ENCODE measurements around the gene WFDC9. TPM values are rescaled to one million over a fixed set of nuclear protein-coding genes. Genes with fewer than 3 reads are reported as not detected.
"Not testable (repeated sequence)": the region's sequence is repeated elsewhere in the genome, so short reads cannot be mapped to it uniquely, and the experiment has no call there.

WFDC9 gene
- total and polyA plus RNA-seq, 7 donors, result not detected

- intact Hi-C loops (cut with DNase I), result no loop called here
- no peak overlapping the region for H3K4me3 ChIP-seq
- no peaks in the 10 kb centered on the region for H3K27me3 ChIP-seq
- H3K4me1 ChIP-seq, result no peaks in the 10 kb centered on the region
- H3K9me3 ChIP-seq, result no peaks in the 10 kb centered on the region
- DNase-seq, result no peak
- TF ChIP-seq CTCF (IDR thresholded peaks at IDR 0.05), result no peak
- TF ChIP-seq POLR2AphosphoS5 (IDR thresholded peaks at IDR 0.05), result no peak
- TF ChIP-seq POLR2A (IDR thresholded peaks at IDR 0.05), result no peak
- no peak for TF ChIP-seq EP300 (IDR thresholded peaks at IDR 0.05)
- no peaks in the 10 kb centered on the region for H3K36me3 ChIP-seq
- no peak overlapping the region for H3K27ac ChIP-seq
- WGBS, 2 donors, result 82 to 88% methylated on average over 6 of the region's 6 CpGs
Observed at GRCh38 chr20:45649312-45649863, 18.3 kb upstream of the WFDC9 start.

- H3K9me3 ChIP-seq, result no peaks in the 10 kb centered on the region
- 81 to 85% methylated on average over 1 of the region's 1 CpG for WGBS, 2 donors
- no peak overlapping the region for H3K27ac ChIP-seq
- intact Hi-C loops (cut with DNase I), result no loop called here
- H3K27me3 ChIP-seq, result no peaks in the 10 kb centered on the region
- H3K4me3 ChIP-seq, result no peak overlapping the region
- DNase-seq, result no peak
- H3K4me1 ChIP-seq, result no peaks in the 10 kb centered on the region
- no peaks in the 10 kb centered on the region for H3K36me3 ChIP-seq
- TF ChIP-seq EP300 (IDR thresholded peaks at IDR 0.05), result no peak
- TF ChIP-seq CTCF (IDR thresholded peaks at IDR 0.05), result no peak
- TF ChIP-seq POLR2AphosphoS5 (IDR thresholded peaks at IDR 0.05), result no peak
- no peak for TF ChIP-seq POLR2A (IDR thresholded peaks at IDR 0.05)
Observed at GRCh38 chr20:45647441-45648050, 16.5 kb upstream of the WFDC9 start.

DNA sequence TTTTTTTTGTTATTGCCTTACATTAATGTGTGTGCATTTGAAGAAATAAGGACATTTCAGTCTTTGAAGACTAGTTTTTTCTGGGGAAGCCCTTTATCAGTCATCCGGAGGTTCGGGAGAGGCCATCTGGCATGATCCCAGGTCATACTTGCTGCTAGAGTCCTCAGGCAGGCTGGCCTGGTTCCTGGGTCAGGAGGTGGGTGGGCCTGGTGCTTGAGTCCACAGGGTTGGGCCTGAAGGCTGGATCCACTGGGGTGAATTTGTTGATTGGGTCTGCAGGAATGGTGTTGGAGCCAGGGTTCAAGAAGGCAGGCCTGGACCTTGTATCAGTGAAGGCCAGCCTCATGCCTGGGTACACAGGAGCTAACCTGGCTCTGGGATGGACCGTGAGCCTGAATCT lies 15.8 kb upstream of the WFDC9 start:
- no peaks in the 10 kb centered on the region for H3K27me3 ChIP-seq
- intact Hi-C loops (cut with DNase I), result no loop called here
- TF ChIP-seq CTCF (IDR thresholded peaks at IDR 0.05) (no peak), POLR2A (IDR thresholded peaks at IDR 0.05) (no peak), EP300 (IDR thresholded peaks at IDR 0.05) (no peak), POLR2AphosphoS5 (IDR thresholded peaks at IDR 0.05) (no peak)
- H3K4me1 ChIP-seq, result no peaks in the 10 kb centered on the region
- WGBS, 2 donors, result 86 to 90% methylated on average over 3 of the region's 3 CpGs
- no peak overlapping the region for H3K4me3 ChIP-seq
- no peak overlapping the region for H3K27ac ChIP-seq
- no peaks in the 10 kb centered on the region for H3K36me3 ChIP-seq
- no peak for DNase-seq
- H3K9me3 ChIP-seq, result no peaks in the 10 kb centered on the region

DNA sequence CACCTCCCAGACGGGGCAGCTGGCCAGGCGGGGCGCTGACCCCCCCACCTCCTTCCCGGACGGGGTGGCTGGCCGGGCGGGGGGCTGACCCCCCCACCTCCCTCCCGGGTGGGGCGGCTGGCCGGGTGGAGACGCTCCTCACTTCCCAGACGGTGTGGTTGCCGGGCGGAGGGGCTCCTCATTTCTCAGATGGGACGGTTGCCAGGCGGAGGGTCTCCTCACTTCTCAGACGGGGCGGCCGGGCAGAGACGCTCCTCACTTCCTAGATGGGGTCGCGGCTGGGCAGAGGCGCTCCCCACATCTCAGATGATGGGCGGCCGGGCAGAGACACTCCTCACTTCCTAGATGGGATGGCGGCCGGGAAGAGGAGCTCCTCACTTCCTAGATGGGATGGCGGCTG lies 14.8 kb upstream of the WFDC9 start:
- H3K27ac ChIP-seq; H3K9me3 ChIP-seq; DNase-seq; H3K27me3 ChIP-seq; H3K36me3 ChIP-seq; H3K4me3 ChIP-seq; intact Hi-C loops (cut with DNase I); H3K4me1 ChIP-seq: not testable (repeated sequence)
- 89 to 94% methylated on average over 28 of the region's 28 CpGs for WGBS, 2 donors

GRCh38 chr20:45641076-45641475 lies 10.0 kb upstream of the WFDC9 start:
- H3K27ac ChIP-seq; intact Hi-C loops (cut with DNase I); H3K36me3 ChIP-seq; H3K27me3 ChIP-seq; H3K4me1 ChIP-seq; H3K9me3 ChIP-seq; DNase-seq; H3K4me3 ChIP-seq: not testable (repeated sequence)
- WGBS, 2 donors, result 97% methylated on average over 24 of the region's 24 CpGs

DNA sequence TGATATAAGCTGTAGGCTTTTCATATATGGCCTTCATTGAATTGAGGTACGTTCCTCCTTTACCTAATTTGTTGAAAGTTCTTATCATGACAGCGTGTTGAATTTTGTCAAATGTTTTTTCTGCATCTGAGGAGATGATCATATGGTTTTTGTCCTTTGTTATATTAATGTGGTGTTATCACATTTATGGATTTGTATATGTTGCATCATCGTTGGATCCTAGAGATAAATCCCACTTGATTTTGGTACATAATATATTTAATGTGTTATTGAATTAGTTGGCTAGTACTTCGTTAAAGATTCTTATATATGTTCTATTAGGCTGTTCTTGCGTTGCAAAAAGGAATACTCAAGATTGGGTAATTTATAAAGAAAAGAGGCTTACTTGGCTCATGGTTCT lies 8.6 kb upstream of the WFDC9 start:
- DNase-seq, result no peak
- Histone ChIP-seq H3K4me3 (no peak overlapping the region), H3K27me3 (no peaks in the 10 kb centered on the region), H3K27ac (no peak overlapping the region), H3K4me1 (no peaks in the 10 kb centered on the region), H3K9me3 (no peaks in the 10 kb centered on the region), H3K36me3 (no peaks in the 10 kb centered on the region)
- intact Hi-C loops (cut with DNase I), result no loop called here
- WGBS, 2 donors, result 87 to 93% methylated on average over 5 of the region's 5 CpGs
- TF ChIP-seq EP300 (IDR thresholded peaks at IDR 0.05), result no peak
- TF ChIP-seq CTCF (IDR thresholded peaks at IDR 0.05), result no peak
- no peak for TF ChIP-seq POLR2A (IDR thresholded peaks at IDR 0.05)
- no peak for TF ChIP-seq POLR2AphosphoS5 (IDR thresholded peaks at IDR 0.05)
